ENCODE data around the gene MOB1A. TPM values are rescaled to one million over a fixed set of nuclear protein-coding genes. Genes with fewer than 3 reads are reported as not detected.

MOB1A gene
- total RNA-seq, 4 donors from 2014 or later: 92.4 to 117 (median 106) TPM

- DNase-seq: no peak
- no peak overlapping the region for H3K27ac ChIP-seq
- H3K9me3 ChIP-seq: no peaks in the 10 kb centered on the region
- TF ChIP-seq, protein P1, sequence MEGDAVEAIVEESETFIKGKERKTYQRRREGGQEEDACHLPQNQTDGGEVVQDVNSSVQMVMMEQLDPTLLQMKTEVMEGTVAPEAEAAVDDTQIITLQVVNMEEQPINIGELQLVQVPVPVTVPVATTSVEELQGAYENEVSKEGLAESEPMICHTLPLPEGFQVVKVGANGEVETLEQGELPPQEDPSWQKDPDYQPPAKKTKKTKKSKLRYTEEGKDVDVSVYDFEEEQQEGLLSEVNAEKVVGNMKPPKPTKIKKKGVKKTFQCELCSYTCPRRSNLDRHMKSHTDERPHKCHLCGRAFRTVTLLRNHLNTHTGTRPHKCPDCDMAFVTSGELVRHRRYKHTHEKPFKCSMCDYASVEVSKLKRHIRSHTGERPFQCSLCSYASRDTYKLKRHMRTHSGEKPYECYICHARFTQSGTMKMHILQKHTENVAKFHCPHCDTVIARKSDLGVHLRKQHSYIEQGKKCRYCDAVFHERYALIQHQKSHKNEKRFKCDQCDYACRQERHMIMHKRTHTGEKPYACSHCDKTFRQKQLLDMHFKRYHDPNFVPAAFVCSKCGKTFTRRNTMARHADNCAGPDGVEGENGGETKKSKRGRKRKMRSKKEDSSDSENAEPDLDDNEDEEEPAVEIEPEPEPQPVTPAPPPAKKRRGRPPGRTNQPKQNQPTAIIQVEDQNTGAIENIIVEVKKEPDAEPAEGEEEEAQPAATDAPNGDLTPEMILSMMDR (IDR thresholded peaks at IDR 0.05): no peak
- TF ChIP-seq POLR2A (IDR thresholded peaks at IDR 0.05): no peak
- H3K36me3 ChIP-seq: peaks cover under 1 to 2% of the 10 kb centered on the region in 2 donors
- no peak overlapping the region for H3K4me3 ChIP-seq (replicated peaks in 1 of 3)
- 58% methylated on average over 12 of the region's 12 CpGs for WGBS, 2 donors
- no peaks in the 10 kb centered on the region for H3K4me1 ChIP-seq
- intact Hi-C loops (cut with DNase I): no loop called here
- no peaks in the 10 kb centered on the region for H3K27me3 ChIP-seq
These were observed 71.6 kb downstream of the MOB1A start for GRCh38 chr2:74107071-74107470.

GRCh38 chr2:74105413-74105812, 73.3 kb downstream of the MOB1A start:
- 96 to 99% methylated on average over 8 of the region's 8 CpGs for WGBS, 2 donors
- no peak overlapping the region for H3K4me3 ChIP-seq (replicated peaks in 1 of 3)
- H3K27me3 ChIP-seq: no peaks in the 10 kb centered on the region
- H3K4me1 ChIP-seq: no peaks in the 10 kb centered on the region
- H3K36me3 ChIP-seq: peaks cover 17% of the 10 kb centered on the region in 2 donors
- no peaks in the 10 kb centered on the region for H3K9me3 ChIP-seq
- no peak overlapping the region for H3K27ac ChIP-seq
- intact Hi-C loops (cut with DNase I): no loop called here
- TF ChIP-seq POLR2A (IDR thresholded peaks at IDR 0.05): no peak
- TF ChIP-seq, protein P1 (IDR thresholded peaks at IDR 0.05): no peak
- no peak for DNase-seq

DNA sequence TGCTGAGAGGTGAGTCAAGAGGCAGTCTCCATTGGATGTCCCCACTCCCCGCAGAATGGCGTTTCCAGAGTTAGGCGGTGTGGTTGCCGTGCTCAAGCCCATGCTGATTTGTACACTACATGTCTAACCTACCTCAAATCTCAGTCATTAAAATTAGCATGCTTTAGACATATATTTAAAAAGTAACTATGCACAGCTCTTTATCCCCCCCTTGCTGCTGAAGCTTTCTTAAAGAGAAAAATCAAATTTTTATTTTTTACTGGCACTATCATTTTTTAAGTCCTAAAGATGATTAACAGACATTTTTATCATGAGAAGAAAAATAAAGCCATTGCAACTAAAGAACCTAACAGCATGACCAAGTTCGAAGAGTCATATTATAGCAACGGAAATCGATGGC, 73.8 kb downstream of the MOB1A start:
- peaks cover 19 to 21% of the 10 kb centered on the region in 2 donors for H3K36me3 ChIP-seq
- intact Hi-C loops (cut with DNase I): no loop called here
- 91 to 93% methylated on average over 7 of the region's 7 CpGs for WGBS, 2 donors
- TF ChIP-seq, protein P1 (IDR thresholded peaks at IDR 0.05): peak in 2 of 6 experiments; percentile 15 to 17
- TF ChIP-seq POLR2A (IDR thresholded peaks at IDR 0.05): no peak
- no peaks in the 10 kb centered on the region for H3K27me3 ChIP-seq
- H3K27ac ChIP-seq: no peak overlapping the region
- no peak overlapping the region for H3K4me3 ChIP-seq (replicated peaks in 1 of 3)
- no peaks in the 10 kb centered on the region for H3K9me3 ChIP-seq
- no peaks in the 10 kb centered on the region for H3K4me1 ChIP-seq
- no peak for DNase-seq

GRCh38 chr2:74103763-74104162, 74.9 kb downstream of the MOB1A start:
- peaks cover 19 to 32% of the 10 kb centered on the region in 2 donors for H3K36me3 ChIP-seq
- H3K4me3 ChIP-seq (replicated peaks in 1 of 3): no peak overlapping the region
- intact Hi-C loops (cut with DNase I): no loop called here
- H3K9me3 ChIP-seq: no peaks in the 10 kb centered on the region
- no peaks in the 10 kb centered on the region for H3K4me1 ChIP-seq
- H3K27ac ChIP-seq: no peak overlapping the region
- WGBS, 2 donors: 89 to 93% methylated on average over 6 of the region's 6 CpGs
- TF ChIP-seq, protein P1 (IDR thresholded peaks at IDR 0.05): no peak
- TF ChIP-seq POLR2A (IDR thresholded peaks at IDR 0.05): no peak
- no peak for DNase-seq
- H3K27me3 ChIP-seq: no peaks in the 10 kb centered on the region

Other genes with a start within 250 kb of the MOB1A start
- 10 to 100 TPM in 1 of 4 donors, 1 to 10 TPM in 3; 6.4 to 10.8 (median 7.5) TPM for gene TET3, start 194.0 kb downstream of the MOB1A start, total RNA-seq
- gene BOLA3, start 31.0 kb downstream of the MOB1A start, total RNA-seq: 10 to 100 TPM; 16.4 to 94.2 (median 78.6) TPM
- 10 to 100 TPM in 3 of 4 donors, 1 to 10 TPM in 1; 9.0 to 34.8 (median 20.9) TPM for gene MTHFD2, start 19.7 kb upstream of the MOB1A start, total RNA-seq
- 10 to 100 TPM; 18.3 to 94.5 (median 59.8) TPM for gene SLC4A5, start 164.5 kb upstream of the MOB1A start, total RNA-seq
- gene DCTN1, start 201.4 kb upstream of the MOB1A start, total RNA-seq: 100 to 1,000 TPM in 3 of 4 donors, 10 to 100 TPM in 1; 82.6 to 124 (median 108) TPM
- 1 to 10 TPM; 2.3 to 3.4 (median 3.1) TPM for gene C2orf81, start 242.7 kb upstream of the MOB1A start, total RNA-seq
- gene WDR54, start 242.9 kb upstream of the MOB1A start, total RNA-seq: 10 to 100 TPM in 3 of 4 donors, 1 to 10 TPM in 1; 6.5 to 19.3 (median 13.6) TPM